GM15510 (cell line): ENCODE data around the gene PLXNA1.

Experiments
- POLR2A ChIP-seq: IDR thresholded peaks from 3 replicates; pipeline ENCODE4 v1.6.1; 2011; ENCODE audit warnings: borderline replicate concordance; ENCODE audit not compliant: insufficient read length; ENCODE audit errors: extremely low read depth

PLXNA1 gene

DNA sequence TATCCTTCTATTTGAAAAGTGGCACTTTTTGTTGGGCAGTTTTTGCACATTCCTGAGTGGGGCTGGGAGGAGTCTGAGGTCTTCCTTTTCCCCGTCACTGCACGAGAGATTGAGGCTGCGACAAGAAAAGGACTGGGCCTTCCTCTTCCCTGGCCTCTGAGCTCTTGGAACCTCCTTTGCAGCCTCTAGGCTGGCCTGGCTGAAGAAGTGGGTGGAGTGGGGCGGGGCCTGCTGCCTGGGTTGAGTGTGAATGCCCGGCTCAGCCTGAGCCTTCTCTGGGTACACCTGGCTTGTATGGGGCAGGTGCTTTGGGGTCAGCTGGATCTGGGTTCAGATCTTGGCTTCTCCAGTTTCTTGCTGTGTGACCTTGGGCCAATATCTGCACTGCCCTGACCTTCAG lies 43.1 kb downstream of the PLXNA1 start:
- no peak for TF ChIP-seq POLR2A

GRCh38 chr3:127026661-127027060 lies 43.7 kb downstream of the PLXNA1 start:
- no peak for TF ChIP-seq POLR2A

DNA sequence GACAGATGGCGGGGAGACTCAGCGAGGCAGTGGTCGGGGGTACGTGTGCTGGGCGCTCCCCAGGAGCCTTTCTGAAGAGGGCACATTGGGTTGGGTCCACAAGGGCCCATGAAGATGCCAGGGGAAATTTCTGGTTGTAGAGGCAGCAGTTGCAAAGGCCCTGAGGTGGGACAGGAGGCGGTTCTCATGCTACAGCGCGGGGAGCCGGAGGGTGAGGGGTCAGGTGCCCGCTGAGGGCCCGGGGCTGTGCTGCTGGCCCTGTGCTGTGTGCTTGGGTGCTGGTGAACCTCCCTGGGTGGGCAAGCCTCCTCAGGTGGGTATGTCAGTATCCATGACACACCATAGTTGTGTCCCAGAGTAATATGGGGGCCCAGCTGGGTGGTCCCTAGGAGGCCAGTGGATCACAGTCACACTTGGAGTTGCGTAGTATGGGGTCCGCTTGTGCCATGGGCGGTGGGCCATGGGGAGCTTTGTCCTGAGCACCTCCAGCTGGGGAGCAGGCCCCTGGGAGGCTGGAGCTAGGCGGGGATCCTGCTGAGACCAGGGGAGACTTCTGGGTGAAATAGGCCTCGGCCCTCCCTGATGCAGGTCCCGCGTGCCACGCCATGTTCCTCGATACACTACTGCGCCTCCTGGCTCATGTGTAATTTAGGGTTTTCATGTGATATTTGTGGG lies 44.3 kb downstream of the PLXNA1 start:
- no peak for TF ChIP-seq POLR2A

- no peak for TF ChIP-seq POLR2A
These were observed 45.1 kb downstream of the PLXNA1 start for GRCh38 chr3:127027811-127028548.

DNA sequence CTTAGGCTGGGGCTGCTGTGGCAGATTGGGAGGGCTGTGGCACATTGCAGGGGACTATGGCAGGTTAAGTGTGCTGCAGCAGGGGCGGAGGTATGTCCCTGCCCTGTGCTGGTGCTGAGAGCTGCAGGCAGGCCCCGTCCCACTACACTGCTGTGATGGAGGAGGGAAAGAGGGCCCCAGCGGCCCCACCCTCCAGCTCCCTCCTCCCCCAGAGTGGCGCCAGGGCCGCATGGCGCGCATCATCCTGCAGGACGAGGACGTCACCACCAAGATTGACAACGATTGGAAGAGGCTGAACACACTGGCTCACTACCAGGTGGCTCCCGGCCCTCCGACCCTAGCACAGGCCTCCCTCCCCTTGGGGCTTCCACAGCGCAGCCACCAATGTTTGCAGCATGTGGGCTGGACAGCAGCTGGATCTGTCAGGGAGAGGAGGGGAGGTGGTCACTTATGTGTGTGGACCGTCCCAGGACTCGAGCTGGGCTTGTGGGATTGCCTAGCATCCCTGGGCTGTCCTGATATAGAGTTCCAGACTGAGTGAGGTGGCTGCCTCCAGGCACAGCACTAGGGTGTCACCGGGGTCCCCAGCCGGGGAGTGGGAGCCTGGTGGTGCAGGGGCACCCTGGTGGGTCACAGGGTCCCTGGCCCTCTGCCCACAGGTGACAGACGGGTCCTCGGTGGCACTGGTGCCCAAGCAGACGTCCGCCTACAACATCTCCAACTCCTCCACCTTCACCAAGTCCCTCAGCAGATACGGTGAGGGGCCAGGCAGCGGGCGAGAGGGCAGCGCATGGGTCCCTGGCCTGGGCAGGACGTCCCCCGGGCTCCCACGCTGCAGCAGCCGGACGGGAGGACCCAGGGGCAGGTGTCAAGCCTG lies 46.1 kb downstream of the PLXNA1 start:
- TF ChIP-seq POLR2A = no peak

DNA sequence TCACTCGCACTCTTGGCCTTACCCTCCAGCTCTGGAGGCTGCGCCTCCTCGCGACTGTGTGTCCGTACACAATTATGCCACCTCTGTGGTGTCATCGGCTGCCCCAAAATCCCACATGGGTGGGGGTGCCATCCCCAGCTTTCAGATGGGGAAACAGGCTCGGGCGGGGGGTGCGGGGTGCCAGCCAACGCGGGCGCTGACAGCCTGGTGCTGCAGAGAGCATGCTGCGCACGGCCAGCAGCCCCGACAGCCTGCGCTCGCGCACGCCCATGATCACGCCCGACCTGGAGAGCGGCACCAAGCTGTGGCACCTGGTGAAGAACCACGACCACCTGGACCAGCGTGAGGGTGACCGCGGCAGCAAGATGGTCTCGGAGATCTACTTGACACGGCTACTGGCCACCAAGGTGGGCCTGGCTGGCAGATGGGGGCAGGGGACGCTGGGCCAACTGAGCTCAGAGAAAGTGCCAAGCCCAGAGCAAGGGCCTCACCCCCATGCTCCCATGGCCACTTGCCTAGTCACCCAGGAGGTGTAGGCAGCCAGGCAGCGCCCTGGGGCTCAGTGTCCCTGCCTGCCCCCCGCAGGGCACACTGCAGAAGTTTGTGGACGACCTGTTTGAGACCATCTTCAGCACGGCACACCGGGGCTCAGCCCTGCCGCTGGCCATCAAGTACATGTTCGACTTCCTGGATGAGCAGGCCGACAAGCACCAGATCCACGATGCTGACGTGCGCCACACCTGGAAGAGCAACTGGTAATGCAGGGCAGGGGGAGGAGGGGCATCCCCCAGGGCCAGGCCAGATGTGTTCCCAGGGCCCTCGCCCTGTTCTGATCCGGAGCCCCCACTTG lies 47.0 kb downstream of the PLXNA1 start:
- TF ChIP-seq POLR2A = no peak

DNA sequence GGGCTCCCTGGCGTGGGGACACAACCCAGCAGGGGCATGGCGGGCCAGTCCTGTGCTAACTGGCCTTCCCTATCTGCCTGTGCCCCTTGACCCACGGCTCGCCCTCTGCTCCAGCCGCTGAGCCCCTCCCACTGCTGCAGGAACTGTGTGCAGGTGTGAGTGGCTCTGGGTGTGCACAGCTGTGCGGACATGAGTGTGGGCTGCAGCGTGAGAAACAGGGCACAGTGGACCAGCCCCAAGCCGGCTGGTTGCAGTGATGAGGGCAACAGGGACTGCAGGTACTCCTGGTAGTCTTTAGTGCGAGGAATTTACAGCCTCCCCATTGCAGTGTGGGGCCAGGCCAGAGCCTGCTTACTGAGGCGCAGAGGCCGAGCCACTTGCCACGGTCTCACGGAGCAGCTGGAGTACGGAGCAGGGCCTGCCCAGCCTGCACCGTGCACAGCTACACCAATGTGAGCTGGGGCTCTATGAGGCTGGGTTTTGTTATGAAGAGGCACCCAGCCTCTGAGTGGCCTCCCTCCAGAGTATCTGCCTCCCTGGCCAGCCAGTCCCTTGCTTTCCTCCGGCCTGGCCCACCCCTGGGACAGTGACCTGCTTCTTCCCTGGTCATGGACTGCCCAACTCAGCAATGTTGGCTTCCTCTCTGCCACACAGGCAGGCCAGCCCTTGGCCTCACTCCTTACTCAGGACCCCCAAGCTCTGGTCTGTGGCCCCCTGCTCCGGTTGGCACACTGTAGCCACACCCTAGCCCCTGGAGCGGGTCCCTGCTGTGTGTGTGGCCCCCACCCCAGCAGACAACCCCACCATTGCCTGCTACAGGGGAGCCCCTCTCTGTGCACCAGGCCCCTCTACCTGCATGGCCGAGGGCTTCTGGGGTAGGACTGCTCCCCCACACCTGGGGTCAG lies 47.8 kb downstream of the PLXNA1 start:
- TF ChIP-seq POLR2A = no peak

DNA sequence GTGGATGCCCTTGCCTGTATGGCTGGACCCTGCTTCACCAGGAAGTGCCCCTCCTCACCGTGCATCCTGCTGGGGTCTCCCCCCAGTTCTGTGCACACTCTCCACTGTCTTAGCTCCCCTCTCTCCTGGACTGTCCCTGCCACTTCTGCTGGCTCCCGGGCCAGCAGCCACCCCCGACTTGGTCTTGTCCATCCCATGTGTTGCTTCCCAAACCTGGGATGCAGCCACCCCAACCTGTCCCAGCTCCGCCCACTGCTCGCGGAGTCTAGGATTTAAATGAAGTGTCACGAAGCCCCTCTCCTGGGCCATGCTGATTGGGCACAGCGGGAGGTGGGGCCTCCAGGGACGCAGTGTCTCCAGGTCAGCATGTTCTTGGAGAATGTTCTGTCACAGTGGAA lies 48.5 kb downstream of the PLXNA1 start:
- no peak for TF ChIP-seq POLR2A

GRCh38 chr3:127031845-127032244 lies 48.9 kb downstream of the PLXNA1 start:
- TF ChIP-seq POLR2A = no peak

DNA sequence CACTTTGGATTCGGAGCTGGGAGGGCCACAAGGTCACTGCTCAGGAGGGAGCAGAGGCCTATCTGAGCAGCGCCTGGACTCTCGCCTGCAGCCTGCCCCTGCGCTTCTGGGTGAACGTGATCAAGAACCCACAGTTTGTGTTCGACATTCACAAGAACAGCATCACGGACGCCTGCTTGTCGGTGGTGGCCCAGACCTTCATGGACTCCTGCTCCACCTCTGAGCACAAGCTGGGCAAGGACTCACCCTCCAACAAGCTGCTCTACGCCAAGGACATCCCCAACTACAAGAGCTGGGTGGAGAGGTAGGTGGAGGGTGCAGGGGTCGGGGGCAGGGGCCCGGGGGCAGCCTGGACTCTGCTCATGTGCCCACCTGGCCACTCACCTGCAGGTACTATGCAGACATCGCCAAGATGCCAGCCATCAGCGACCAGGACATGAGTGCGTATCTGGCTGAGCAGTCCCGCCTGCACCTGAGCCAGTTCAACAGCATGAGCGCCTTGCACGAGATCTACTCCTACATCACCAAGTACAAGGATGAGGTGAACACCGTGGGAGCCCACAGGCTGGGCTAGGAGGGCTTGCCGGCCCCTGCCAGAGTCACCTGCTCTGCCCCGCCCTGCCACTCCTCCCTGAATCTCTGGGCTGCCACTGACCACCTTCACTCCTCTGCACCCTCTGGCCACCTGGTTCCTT lies 49.5 kb downstream of the PLXNA1 start:
- no peak for TF ChIP-seq POLR2A
